ENCODE measurements around the gene TNFRSF13B. TPM values are rescaled to one million over a fixed set of nuclear protein-coding genes. Genes with fewer than 3 reads are reported as not detected.
"Not testable (repeated sequence)": the region's sequence is repeated elsewhere in the genome, so short reads cannot be mapped to it uniquely, and the experiment has no call there.

TNFRSF13B gene
- total RNA-seq, 5 donors from 2014 or later (not counting 1 experiment from before 2014, with no cell fraction given), result 0.60 to 7.2 (median 5.0) TPM; not detected in 1

DNA sequence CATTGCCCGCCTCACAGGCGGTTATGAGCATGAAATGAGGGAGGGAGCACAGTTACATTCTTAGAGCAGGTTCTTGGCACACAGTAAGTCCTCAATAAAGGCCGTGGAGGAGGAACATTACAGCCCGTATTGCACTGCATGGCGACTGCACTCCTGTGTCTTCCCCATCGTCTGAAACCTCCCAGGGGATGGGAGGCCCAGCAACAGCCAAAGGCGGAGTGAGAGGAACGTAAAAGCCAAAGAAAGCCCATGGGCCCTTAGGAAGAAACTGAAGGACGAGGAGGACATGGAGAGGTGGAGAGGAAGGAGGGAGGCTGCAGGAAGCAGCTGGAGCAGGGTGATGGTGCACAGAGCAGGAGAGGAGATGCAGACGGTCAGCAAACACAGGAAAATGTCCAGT lies 1.1 kb upstream of the TNFRSF13B start:
- H3K36me3 Mint-ChIP-seq; H3K27me3 Mint-ChIP-seq; H3K9me3 ChIP-seq; H3K27ac ChIP-seq (ENCODE audit: low read length); ATAC-seq (replicated peaks in 1 of 4); H3K4me3 ChIP-seq (ENCODE audit: control insufficient read depth in 1 of 2, extremely low read depth in 1 of 2, low read length in 1 of 2); POLR2A ChIA-PET; H3K4me3 Mint-ChIP-seq; H3K9me3 Mint-ChIP-seq; CTCF ChIA-PET; H3K36me3 ChIP-seq (ENCODE audit: control insufficient read depth in 2 of 2, extremely low read depth in 1 of 2, insufficient read depth in 1 of 2, low read length in 1 of 2); H3K4me1 ChIP-seq (ENCODE audit: control insufficient read depth in 1 of 2, extremely low read depth in 1 of 2, insufficient read depth in 2 of 2, low read length in 2 of 2); H3K27ac Mint-ChIP-seq; DNase-seq: not testable (repeated sequence)
- H3K27me3 ChIP-seq (replicated peaks in 1 of 2; ENCODE audit: control insufficient read depth in 2 of 2, extremely low read depth in 1 of 2, insufficient read depth in 2 of 2, low read length in 1 of 2), result peaks cover 0 to 11% of the 10 kb centered on the region in 2 experiments
- WGBS (ENCODE audit: insufficient coverage), result 74% methylated on average over 7 of the region's 10 CpGs
- peaks cover 0 to 32% (median 8%) of the 10 kb centered on the region in 3 donors for H3K4me1 Mint-ChIP-seq

DNA sequence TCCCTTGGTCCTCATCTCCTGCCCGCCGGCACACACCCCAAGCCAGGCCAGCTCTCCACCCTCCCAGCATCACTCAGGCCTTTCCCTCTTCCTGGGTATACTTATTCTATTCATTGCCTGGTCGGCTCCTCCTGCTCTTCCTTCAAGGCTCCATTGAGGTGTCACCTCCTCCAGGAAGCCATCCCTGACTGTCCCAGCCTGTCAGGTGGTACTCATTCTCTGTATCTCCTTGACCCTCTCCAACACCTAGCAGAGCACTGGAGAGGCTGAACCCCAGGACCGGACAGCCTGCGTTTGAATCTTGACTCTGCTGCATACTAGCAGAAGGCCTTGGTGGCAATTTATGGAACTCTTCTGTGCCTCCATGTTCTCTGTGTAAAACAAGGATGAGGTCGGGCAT lies 428 bp upstream of the TNFRSF13B start:
- no peak overlapping the region for H3K4me3 Mint-ChIP-seq
- Histone ChIP-seq H3K36me3 (ENCODE audit: control insufficient read depth in 2 of 2, extremely low read depth in 1 of 2, insufficient read depth in 1 of 2, low read length in 1 of 2) (no peaks in the 10 kb centered on the region), H3K27me3 (replicated peaks in 1 of 2; ENCODE audit: control insufficient read depth in 2 of 2, extremely low read depth in 1 of 2, insufficient read depth in 2 of 2, low read length in 1 of 2) (peaks cover 0 to 11% of the 10 kb centered on the region in 2 experiments), H3K4me1 (ENCODE audit: control insufficient read depth in 1 of 2, extremely low read depth in 1 of 2, insufficient read depth in 2 of 2, low read length in 2 of 2) (peaks cover 0 to 7% of the 10 kb centered on the region in 2 experiments), H3K9me3 (no peaks in the 10 kb centered on the region), H3K27ac (ENCODE audit: low read length) (no peak overlapping the region), H3K4me3 (ENCODE audit: control insufficient read depth in 1 of 2, extremely low read depth in 1 of 2, low read length in 1 of 2) (no peak overlapping the region)
- 97% methylated on average over 6 of the region's 6 CpGs for WGBS (ENCODE audit: insufficient coverage)
- H3K27ac Mint-ChIP-seq, result no peak overlapping the region
- no peaks in the 10 kb centered on the region for H3K9me3 Mint-ChIP-seq
- peaks cover 0 to 30% (median 8%) of the 10 kb centered on the region in 3 donors for H3K4me1 Mint-ChIP-seq
- ATAC-seq (replicated peaks in 1 of 4) (no peak), DNase-seq (no peak)
- ChIA-PET POLR2A (no interaction called here), CTCF (no interaction called here)
- H3K27me3 Mint-ChIP-seq, result peaks cover 0 to 4% of the 10 kb centered on the region in 2 donors
- no peaks in the 10 kb centered on the region for H3K36me3 Mint-ChIP-seq

GRCh38 chr17:16969931-16970906 lies 1.7 kb downstream of the TNFRSF13B start:
- no peaks in the 10 kb centered on the region for H3K9me3 Mint-ChIP-seq
- H3K36me3 Mint-ChIP-seq, result no peaks in the 10 kb centered on the region
- Histone ChIP-seq H3K4me1 (ENCODE audit: control insufficient read depth in 1 of 2, extremely low read depth in 1 of 2, insufficient read depth in 2 of 2, low read length in 2 of 2) (peaks cover 0 to 5% of the 10 kb centered on the region in 2 experiments), H3K4me3 (ENCODE audit: control insufficient read depth in 1 of 2, extremely low read depth in 1 of 2, low read length in 1 of 2) (no peak overlapping the region), H3K27me3 (replicated peaks in 1 of 2; ENCODE audit: control insufficient read depth in 2 of 2, extremely low read depth in 1 of 2, insufficient read depth in 2 of 2, low read length in 1 of 2) (peaks cover 0 to 13% of the 10 kb centered on the region in 2 experiments), H3K36me3 (ENCODE audit: control insufficient read depth in 2 of 2, extremely low read depth in 1 of 2, insufficient read depth in 1 of 2, low read length in 1 of 2) (no peaks in the 10 kb centered on the region), H3K9me3 (no peaks in the 10 kb centered on the region), H3K27ac (ENCODE audit: low read length) (no peak overlapping the region)
- peaks cover 0 to 11% (median 0%) of the 10 kb centered on the region in 3 donors for H3K4me1 Mint-ChIP-seq
- ChIA-PET CTCF (no interaction called here), POLR2A (no interaction called here)
- H3K4me3 Mint-ChIP-seq, result no peak overlapping the region
- 63% methylated on average over 10 of the region's 13 CpGs for WGBS (ENCODE audit: insufficient coverage)
- ATAC-seq (replicated peaks in 1 of 4) (no peak), DNase-seq (no peak)
- peaks cover 3 to 4% of the 10 kb centered on the region in 2 donors for H3K27me3 Mint-ChIP-seq
- H3K27ac Mint-ChIP-seq, result no peak overlapping the region

- POLR2A ChIA-PET, result no interaction called here
- ATAC-seq (replicated peaks in 1 of 4) (no peak), DNase-seq (no peak)
- no peak overlapping the region for H3K4me3 Mint-ChIP-seq
- H3K9me3 Mint-ChIP-seq, result no peaks in the 10 kb centered on the region
- no peak overlapping the region for H3K27ac Mint-ChIP-seq
- Histone ChIP-seq H3K27me3 (replicated peaks in 1 of 2; ENCODE audit: control insufficient read depth in 2 of 2, extremely low read depth in 1 of 2, insufficient read depth in 2 of 2, low read length in 1 of 2) (peaks cover 0 to 19% of the 10 kb centered on the region in 2 experiments), H3K36me3 (ENCODE audit: control insufficient read depth in 2 of 2, extremely low read depth in 1 of 2, insufficient read depth in 1 of 2, low read length in 1 of 2) (no peaks in the 10 kb centered on the region), H3K4me3 (ENCODE audit: control insufficient read depth in 1 of 2, extremely low read depth in 1 of 2, low read length in 1 of 2) (no peak overlapping the region), H3K27ac (ENCODE audit: low read length) (no peak overlapping the region), H3K4me1 (ENCODE audit: control insufficient read depth in 1 of 2, extremely low read depth in 1 of 2, insufficient read depth in 2 of 2, low read length in 2 of 2) (peaks cover 0 to 5% of the 10 kb centered on the region in 2 experiments), H3K9me3 (no peaks in the 10 kb centered on the region)
- no peaks in the 10 kb centered on the region for H3K36me3 Mint-ChIP-seq
- CTCF ChIA-PET, result no interaction called here
- H3K4me1 Mint-ChIP-seq, result peaks cover 0 to 7% (median 0%) of the 10 kb centered on the region in 3 donors
- H3K27me3 Mint-ChIP-seq, result peaks cover 4 to 5% of the 10 kb centered on the region in 2 donors
- no CpG with 5 or more reads among the region's 1 CpG for WGBS (ENCODE audit: insufficient coverage)
Observed at GRCh38 chr17:16968786-16969185, 3.1 kb downstream of the TNFRSF13B start.

GRCh38 chr17:16962804-16963203 lies 9.1 kb downstream of the TNFRSF13B start:
- CTCF ChIA-PET, result no interaction called here
- H3K4me1 ChIP-seq (ENCODE audit: control insufficient read depth in 1 of 2, extremely low read depth in 1 of 2, insufficient read depth in 2 of 2, low read length in 2 of 2), result no peaks in the 10 kb centered on the region
- Mint-ChIP-seq H3K9me3 (peaks cover 0 to 7% (median 0%) of the 10 kb centered on the region in 3 donors), H3K4me1 (no peaks in the 10 kb centered on the region), H3K36me3 (no peaks in the 10 kb centered on the region), H3K27ac (no peak overlapping the region), H3K4me3 (no peak overlapping the region), H3K27me3 (peaks cover 4 to 16% of the 10 kb centered on the region in 2 donors)
- ATAC-seq (replicated peaks in 1 of 4), result no peak
- H3K4me3 ChIP-seq (ENCODE audit: control insufficient read depth in 1 of 2, extremely low read depth in 1 of 2, low read length in 1 of 2), result no peak overlapping the region
- no peaks in the 10 kb centered on the region for H3K36me3 ChIP-seq (ENCODE audit: control insufficient read depth in 2 of 2, extremely low read depth in 1 of 2, insufficient read depth in 1 of 2, low read length in 1 of 2)
- DNase-seq, result no peak
- no peaks in the 10 kb centered on the region for H3K9me3 ChIP-seq
- WGBS (ENCODE audit: insufficient coverage), result 63% methylated on average over 5 of the region's 7 CpGs
- peaks cover 0 to 11% of the 10 kb centered on the region in 2 experiments for H3K27me3 ChIP-seq (replicated peaks in 1 of 2; ENCODE audit: control insufficient read depth in 2 of 2, extremely low read depth in 1 of 2, insufficient read depth in 2 of 2, low read length in 1 of 2)
- POLR2A ChIA-PET, result interaction anchor here in 1 of 2 donors (0.6 kb wide), 2 partner anchors 333 to 524 kb away, joined by 3 to 4 read pairs; no protein-coding TSS in a partner anchor
- H3K27ac ChIP-seq (ENCODE audit: low read length), result no peak overlapping the region

DNA sequence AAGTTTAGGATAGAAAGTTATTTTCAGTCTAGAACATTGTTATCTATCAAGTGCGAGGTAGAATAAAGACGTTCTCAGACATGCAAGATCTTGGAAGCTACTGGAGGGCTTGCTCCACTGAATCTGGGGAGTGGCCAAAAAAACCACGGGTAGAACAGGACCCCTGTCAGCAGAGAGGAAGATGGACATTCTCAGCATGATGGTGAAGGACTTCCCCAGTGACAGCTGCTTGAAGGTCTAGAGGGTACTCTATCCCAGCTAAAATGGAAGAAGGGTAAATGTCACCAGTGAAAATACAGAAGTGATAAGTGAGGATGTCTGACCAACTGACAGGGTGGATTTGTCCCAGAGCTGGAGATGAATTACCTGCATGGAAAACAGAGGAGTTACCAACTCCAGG lies 10.1 kb downstream of the TNFRSF13B start:
- no peak for ATAC-seq (replicated peaks in 1 of 4)
- H3K4me3 Mint-ChIP-seq, result no peak overlapping the region
- no peaks in the 10 kb centered on the region for H3K4me1 ChIP-seq (ENCODE audit: control insufficient read depth in 1 of 2, extremely low read depth in 1 of 2, insufficient read depth in 2 of 2, low read length in 2 of 2)

More for the DNA sequence above, 10.1 kb downstream of the TNFRSF13B start:
- no peak for DNase-seq
- H3K27ac ChIP-seq (ENCODE audit: low read length), result no peak overlapping the region
- no peaks in the 10 kb centered on the region for H3K36me3 Mint-ChIP-seq
- POLR2A ChIA-PET, result no interaction called here
- H3K27me3 Mint-ChIP-seq, result peaks cover 10 to 19% of the 10 kb centered on the region in 2 donors
- whole genome bisulfite sequencing (ENCODE audit: insufficient coverage), result 83% methylated on average over 3 of the region's 3 CpGs
- no peaks in the 10 kb centered on the region for H3K9me3 ChIP-seq
- peaks cover 2 to 11% of the 10 kb centered on the region in 2 experiments for H3K27me3 ChIP-seq (replicated peaks in 1 of 2; ENCODE audit: control insufficient read depth in 2 of 2, extremely low read depth in 1 of 2, insufficient read depth in 2 of 2, low read length in 1 of 2)
- no peak overlapping the region for H3K27ac Mint-ChIP-seq
- no peak overlapping the region for H3K4me3 ChIP-seq (ENCODE audit: control insufficient read depth in 1 of 2, extremely low read depth in 1 of 2, low read length in 1 of 2)
- H3K36me3 ChIP-seq (ENCODE audit: control insufficient read depth in 2 of 2, extremely low read depth in 1 of 2, insufficient read depth in 1 of 2, low read length in 1 of 2), result no peaks in the 10 kb centered on the region
- CTCF ChIA-PET, result no interaction called here
- H3K4me1 Mint-ChIP-seq, result no peaks in the 10 kb centered on the region
- H3K9me3 Mint-ChIP-seq, result peaks cover 0 to 7% (median 0%) of the 10 kb centered on the region in 3 donors
